Activated naive CD4-positive, alpha-beta T cell treated with anti-CD3 and anti-CD28 coated beads, Interleukin-2, amount 50 U/mL, for 24 hours (primary cell): ENCODE data around the gene CROCC2.

Experiments
- H3K27ac Mint-ChIP-seq: one replicate; pipeline ENCODE4 v1.8.0; 2021; ENCODE audit warnings: mild to moderate bottlenecking, mixed read lengths
- H3K27me3 Mint-ChIP-seq: one replicate; pipeline ENCODE4 v1.8.0; 2021; ENCODE audit warnings: mixed read lengths
- H3K36me3 Mint-ChIP-seq: one replicate; pipeline ENCODE4 v1.8.0; 2021; ENCODE audit warnings: mixed read lengths
- H3K4me1 Mint-ChIP-seq: one replicate; pipeline ENCODE4 v1.8.0; 2021; ENCODE audit warnings: mixed read lengths
- H3K4me3 Mint-ChIP-seq: one replicate; pipeline ENCODE4 v1.8.0; 2021; ENCODE audit warnings: mild to moderate bottlenecking, mixed read lengths
- H3K9me3 Mint-ChIP-seq: one replicate; pipeline ENCODE4 v1.8.0; 2021; ENCODE audit warnings: mixed read lengths

CROCC2 gene

DNA sequence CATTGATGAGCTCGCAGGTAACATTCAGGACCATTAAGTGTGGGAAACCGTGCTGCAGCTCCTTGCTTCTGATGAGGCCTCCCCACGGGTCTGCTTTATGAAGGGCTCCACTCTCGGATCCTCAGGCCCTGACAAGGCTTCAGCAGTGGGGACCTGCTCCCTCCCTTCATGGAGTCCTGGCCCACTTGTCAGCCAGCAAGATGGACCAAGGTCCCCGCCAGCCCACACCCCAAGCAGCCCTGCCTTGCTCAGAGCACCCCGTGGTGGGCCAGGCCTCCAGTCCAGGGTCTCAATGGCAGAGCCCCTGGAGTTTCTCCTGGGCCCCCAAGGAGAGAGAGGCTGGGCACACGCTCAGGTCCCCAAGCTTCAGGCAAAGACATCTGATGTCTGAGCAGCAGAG is 41.5 kb downstream of the CROCC2 start:
- Mint-ChIP-seq H3K9me3 (no peaks in the 10 kb centered on the region), H3K27ac (no peak overlapping the region), H3K4me3 (no peak overlapping the region), H3K36me3 (no peaks in the 10 kb centered on the region), H3K27me3 (no peaks in the 10 kb centered on the region), H3K4me1 (no peaks in the 10 kb centered on the region)

DNA sequence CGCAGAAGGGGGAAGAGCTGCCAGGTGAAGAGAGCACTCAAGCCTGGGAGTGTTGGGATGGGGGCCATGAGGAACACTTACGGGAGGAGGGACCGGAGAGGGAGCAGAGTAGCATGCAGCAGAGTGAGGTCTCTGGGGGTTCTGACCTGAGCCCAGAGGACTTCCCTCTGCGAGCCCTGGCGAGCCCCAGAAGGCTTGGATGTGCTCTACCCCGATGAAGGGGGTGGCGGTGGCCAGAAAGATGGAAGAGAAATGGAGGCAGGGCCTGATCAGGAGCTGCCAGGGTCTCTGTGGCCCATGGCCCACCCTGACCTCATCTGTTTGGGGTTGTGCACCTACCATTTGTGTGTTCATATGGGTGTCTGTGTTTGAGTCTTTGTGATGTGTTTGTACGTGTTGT is 42.0 kb downstream of the CROCC2 start:
- no peaks in the 10 kb centered on the region for H3K36me3 Mint-ChIP-seq
- H3K4me1 Mint-ChIP-seq, result no peaks in the 10 kb centered on the region
- H3K4me3 Mint-ChIP-seq, result no peak overlapping the region
- H3K27ac Mint-ChIP-seq, result no peak overlapping the region
- no peaks in the 10 kb centered on the region for H3K27me3 Mint-ChIP-seq
- H3K9me3 Mint-ChIP-seq, result no peaks in the 10 kb centered on the region

DNA sequence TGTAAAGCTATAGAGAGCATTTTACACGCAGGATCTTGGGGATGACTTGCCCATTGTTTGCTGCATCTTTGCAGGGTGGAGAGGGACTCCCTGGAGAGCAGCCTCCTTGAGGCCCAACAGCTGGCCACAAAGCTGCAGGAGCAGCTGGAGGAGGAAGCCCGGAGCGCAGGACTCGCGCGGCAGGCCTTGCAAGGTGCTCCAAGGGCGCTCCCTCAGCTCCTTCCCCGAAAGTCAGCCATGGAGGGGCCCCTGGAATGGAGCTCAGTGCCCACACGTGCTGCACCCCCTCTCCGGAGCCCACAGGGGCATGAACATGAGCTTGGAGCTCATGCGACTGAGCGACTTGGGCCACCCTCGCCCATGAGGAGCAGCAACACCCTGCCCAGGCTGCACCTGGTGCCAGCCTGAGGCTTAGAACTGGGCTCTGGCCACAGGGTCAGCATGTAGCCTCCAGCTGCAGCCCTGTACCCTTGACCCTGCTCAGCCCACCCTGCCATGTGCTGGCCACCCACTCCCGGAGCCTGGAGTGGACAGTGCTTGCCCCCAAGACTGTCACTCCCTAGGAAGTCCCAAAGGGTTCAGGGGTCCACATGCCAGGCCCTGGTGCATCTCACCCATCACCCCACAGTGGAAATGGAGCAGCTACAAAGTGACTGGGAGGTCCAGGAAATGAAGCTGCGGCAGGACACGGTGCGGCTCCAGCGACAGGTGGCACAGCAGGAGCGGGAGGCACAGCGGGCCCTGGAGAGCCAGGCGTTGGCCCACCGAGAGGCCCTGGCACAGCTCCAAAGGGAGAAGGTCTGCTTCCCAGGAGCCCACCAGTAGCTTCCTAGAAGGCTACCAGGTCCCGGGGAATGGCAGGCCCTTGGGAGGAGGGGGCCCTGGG is 43.0 kb downstream of the CROCC2 start:
- H3K27ac Mint-ChIP-seq, result no peak overlapping the region

DNA sequence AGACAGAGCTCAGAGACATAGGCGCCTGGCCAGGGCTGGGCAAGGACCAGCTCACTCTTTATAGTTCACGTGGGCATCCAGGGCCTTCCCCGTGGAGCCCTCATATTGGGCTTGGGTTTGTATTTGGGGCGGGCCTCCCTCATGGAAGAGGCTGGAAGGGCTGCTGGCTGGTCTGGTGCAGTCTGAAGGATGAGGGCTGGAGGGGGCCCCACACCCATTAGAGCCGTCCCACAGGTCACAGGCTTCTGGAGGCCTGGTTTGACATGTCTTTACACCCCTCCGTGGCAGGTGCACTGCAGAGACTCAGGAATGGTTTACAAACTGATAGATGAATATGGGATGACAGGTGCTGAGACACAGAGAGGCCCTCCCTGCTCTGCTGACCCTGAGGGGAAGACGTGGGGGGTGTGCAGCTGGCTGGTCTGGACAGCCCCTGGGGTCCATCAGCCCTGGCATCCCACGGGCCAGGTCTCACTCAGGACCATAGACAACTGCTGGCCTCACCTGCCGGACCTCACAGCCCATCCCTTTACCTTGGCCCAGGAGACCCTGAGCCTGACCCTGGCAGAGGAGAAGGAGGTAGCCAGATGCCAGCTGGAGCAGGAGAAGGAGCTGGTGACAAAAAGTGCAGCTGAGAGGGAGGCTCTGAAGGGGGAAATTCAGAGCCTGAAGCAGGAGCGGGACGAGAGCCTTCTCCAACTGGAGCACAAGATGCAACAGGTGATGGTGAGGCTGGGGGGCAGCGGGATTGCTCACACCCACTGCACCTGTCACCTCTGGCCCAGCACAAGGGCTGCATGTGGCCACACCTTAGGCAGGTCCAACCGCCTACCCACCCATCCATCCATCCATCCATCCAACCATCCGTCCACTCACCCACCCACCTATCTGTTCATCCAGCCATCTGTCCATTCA is 43.9 kb downstream of the CROCC2 start:
- H3K27me3 Mint-ChIP-seq, result no peaks in the 10 kb centered on the region
- H3K4me3 Mint-ChIP-seq, result no peak overlapping the region
- no peaks in the 10 kb centered on the region for H3K9me3 Mint-ChIP-seq
- no peaks in the 10 kb centered on the region for H3K4me1 Mint-ChIP-seq
- no peak overlapping the region for H3K27ac Mint-ChIP-seq
- no peaks in the 10 kb centered on the region for H3K36me3 Mint-ChIP-seq

More for the DNA sequence above, 43.0 kb downstream of the CROCC2 start:
- H3K4me1 Mint-ChIP-seq, result no peaks in the 10 kb centered on the region
- H3K4me3 Mint-ChIP-seq, result no peak overlapping the region
- H3K9me3 Mint-ChIP-seq, result no peaks in the 10 kb centered on the region
- H3K36me3 Mint-ChIP-seq, result no peaks in the 10 kb centered on the region
- H3K27me3 Mint-ChIP-seq, result no peaks in the 10 kb centered on the region

DNA sequence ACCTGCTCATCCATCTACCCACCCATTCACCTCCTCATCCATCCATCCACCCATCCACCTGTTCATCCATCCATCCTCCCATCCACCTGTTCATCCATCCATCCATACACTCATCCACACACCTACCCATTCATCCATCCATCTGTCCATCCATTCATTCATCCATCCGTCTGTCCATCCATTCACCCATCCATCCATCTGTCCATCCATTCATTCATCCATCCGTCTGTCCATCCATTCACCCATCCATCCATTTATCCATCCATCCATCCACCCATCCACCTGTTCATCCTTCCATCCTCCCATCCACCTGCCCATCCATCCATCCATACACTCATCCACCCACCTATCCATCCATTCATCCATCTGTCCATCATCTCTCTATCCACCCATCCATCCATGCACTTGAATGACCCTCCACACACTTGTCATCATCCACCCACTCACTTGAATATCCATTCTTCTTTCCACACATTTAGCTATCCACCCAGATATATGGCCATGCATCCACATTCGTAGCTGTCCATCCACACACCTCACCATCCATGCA is 45.0 kb downstream of the CROCC2 start:
- H3K4me3 Mint-ChIP-seq, result no peak overlapping the region
- no peaks in the 10 kb centered on the region for H3K36me3 Mint-ChIP-seq
- H3K27ac Mint-ChIP-seq, result no peak overlapping the region
- H3K4me1 Mint-ChIP-seq, result no peaks in the 10 kb centered on the region
- no peaks in the 10 kb centered on the region for H3K9me3 Mint-ChIP-seq
- H3K27me3 Mint-ChIP-seq, result no peaks in the 10 kb centered on the region

DNA sequence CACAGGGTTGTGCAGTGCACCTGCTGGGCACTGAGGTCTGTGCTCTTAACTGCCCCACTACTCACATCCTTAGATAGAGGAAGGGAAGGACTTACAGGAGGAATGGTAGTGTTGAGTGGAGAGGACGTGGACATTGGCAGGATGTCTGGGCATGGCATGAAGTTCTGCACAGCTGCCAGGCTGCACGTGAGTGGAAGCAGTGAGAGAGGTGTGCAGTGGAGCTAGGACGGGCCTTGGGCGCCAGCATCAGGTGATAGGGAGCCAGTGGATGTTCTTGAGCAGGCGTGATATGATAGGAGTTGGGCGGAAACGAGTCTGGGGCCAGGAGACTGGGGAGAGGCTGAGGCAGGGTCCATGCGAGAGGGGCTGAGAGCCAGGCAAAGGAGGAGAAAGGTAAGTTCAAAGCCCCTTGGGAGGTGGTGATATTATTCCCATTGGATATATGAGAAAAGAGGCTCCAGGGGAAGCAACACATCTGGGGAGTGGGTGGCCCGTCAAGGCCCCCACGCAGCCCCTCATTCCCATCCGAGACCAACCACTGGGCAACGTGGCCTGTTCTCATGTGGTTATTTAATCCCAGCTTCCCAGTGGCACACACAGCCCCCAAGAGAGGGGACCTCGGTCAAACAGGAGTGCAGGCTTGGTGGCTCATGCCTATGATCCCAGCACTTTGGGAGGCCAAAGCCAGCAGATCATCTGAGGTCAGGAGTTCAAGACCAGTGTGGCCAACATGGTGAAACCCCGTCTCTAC is 46.5 kb downstream of the CROCC2 start:
- no peaks in the 10 kb centered on the region for H3K36me3 Mint-ChIP-seq
- no peaks in the 10 kb centered on the region for H3K9me3 Mint-ChIP-seq
- H3K4me1 Mint-ChIP-seq, result no peaks in the 10 kb centered on the region
- no peaks in the 10 kb centered on the region for H3K27me3 Mint-ChIP-seq
- no peak overlapping the region for H3K4me3 Mint-ChIP-seq
- no peak overlapping the region for H3K27ac Mint-ChIP-seq

DNA sequence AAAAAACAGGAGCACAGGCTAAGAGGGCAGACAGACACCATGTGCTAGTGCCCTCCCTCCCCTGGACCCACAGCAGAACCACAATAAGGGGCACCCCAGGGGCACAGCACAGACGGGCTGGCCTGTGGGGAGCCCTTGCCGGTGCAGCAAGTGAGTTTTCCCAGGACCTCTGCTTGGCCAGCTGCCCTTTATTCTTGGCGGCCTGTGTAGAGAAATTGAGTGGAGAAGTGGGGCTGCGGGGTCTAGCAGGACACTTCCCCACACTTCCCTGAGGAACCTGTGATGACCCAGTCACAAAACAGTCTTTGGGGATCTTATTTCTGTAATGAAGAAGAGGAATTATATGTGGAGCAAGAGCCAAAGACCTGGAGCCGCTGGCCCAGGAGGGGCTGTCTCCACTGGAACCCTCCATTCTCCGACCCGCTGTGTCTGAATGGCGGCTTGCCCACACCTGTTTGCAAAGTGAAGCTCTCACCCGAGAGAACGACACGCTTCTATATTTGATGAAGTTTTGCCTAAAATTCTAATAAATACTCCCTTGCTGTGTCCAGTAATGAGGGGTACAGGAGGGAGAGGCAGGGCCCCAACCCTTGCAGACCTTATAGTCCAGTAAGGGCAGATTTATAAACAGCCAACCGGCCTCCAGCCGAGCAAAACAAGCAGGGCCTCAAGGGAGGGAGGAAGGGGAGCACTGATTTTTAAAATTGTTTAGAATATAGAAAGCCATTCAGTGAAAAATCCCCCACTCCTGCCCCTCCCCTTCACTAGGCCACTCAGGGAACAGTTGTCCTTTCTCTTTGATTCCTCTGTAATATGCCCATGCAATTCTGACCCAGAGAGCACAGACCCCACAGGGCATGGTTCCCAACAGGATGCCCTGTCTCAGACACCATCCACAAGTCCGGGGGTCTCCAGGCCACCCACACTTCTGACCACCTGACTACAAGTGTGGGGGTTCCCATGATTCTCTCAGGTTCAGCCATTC is 47.6 kb downstream of the CROCC2 start:
- Mint-ChIP-seq H3K4me3 (no peak overlapping the region), H3K36me3 (no peaks in the 10 kb centered on the region), H3K27ac (no peak overlapping the region), H3K27me3 (no peaks in the 10 kb centered on the region), H3K4me1 (no peaks in the 10 kb centered on the region), H3K9me3 (no peaks in the 10 kb centered on the region)

DNA sequence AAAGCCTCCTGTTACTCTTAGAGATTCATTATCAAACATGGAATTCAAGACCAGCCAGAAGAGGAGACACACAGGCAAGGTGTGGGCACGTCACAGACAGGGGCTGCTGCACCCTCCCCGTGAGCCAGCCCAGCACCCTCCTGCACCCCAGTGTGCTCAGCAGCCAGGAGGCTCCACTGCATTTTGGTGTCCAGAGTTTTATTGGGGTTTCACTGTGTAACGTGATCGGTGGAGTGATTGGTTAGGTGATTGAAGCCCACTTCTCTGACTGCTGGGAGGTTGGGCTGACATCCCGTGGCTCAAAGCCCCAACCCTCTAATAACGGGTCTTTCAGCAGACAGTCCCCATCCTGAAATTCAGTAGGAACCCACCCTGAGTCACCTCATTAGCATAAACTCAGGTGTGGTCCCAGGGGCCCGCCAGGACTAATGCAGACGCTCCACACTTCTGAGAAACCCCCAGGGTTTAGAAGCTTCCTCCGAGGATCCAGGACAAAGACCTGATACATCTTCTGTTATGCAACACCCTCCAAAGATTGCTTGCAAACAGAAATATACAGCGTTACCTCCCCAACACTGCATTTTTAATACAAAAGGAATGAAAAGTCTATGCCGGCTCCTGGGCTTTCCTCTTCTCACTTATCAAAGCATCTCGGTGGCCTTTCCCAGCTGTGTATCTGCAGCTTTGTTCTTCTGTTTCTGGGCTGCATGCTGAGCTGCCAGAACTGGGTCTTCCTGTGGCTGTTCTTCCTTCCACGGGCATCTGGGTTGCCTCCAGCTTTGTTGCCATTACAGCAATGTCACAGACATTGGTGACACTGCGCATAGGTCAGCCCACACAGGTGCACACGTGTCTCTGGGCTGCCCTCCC is 48.5 kb downstream of the CROCC2 start:
- Mint-ChIP-seq H3K36me3 (no peaks in the 10 kb centered on the region), H3K4me3 (no peak overlapping the region), H3K4me1 (no peaks in the 10 kb centered on the region), H3K27ac (no peak overlapping the region), H3K27me3 (no peaks in the 10 kb centered on the region), H3K9me3 (no peaks in the 10 kb centered on the region)

DNA sequence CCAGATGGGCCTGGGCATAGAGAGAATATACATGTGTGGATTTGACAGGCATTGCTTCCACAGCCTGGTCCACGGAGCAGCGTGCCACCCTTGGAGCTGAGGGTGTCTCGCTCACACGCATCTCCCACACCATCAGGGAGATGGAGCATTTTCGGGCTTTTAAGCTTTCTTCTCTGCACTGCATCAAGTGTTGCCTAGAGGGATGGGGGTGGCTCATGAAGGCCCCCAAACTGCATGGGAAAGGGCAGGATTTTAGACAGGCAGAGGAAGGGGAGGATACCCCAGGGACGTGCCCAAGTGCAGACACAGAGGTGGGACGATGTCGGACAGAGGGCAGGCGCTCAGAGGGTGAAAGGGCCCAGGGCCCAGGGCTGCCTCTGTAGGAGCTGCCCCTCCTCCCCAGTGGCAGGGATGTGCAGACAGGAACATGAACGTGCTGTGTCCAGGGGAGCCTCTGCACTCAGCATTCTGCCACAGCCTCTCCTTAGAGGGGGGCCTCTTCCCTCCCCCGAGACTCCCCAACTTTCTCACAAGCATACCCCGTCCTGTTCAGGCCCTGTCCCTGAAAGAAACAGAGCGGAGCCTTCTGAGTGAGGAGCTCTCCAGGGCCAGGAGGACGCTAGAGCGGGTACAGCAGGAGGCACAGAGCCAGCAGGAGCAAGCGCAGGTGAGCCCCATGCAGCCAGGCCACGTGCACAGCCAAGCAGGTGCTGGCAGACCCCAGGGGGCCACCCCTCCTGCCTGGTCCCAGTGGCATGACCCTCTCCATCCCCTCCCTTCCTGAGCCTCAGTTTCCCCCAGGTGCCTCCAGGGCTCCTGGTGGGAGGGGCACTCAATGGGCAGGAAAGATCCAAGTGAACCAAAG is 49.4 kb downstream of the CROCC2 start:
- Mint-ChIP-seq H3K36me3 (no peaks in the 10 kb centered on the region), H3K9me3 (no peaks in the 10 kb centered on the region), H3K27me3 (no peaks in the 10 kb centered on the region), H3K4me1 (no peaks in the 10 kb centered on the region), H3K27ac (no peak overlapping the region), H3K4me3 (no peak overlapping the region)

DNA sequence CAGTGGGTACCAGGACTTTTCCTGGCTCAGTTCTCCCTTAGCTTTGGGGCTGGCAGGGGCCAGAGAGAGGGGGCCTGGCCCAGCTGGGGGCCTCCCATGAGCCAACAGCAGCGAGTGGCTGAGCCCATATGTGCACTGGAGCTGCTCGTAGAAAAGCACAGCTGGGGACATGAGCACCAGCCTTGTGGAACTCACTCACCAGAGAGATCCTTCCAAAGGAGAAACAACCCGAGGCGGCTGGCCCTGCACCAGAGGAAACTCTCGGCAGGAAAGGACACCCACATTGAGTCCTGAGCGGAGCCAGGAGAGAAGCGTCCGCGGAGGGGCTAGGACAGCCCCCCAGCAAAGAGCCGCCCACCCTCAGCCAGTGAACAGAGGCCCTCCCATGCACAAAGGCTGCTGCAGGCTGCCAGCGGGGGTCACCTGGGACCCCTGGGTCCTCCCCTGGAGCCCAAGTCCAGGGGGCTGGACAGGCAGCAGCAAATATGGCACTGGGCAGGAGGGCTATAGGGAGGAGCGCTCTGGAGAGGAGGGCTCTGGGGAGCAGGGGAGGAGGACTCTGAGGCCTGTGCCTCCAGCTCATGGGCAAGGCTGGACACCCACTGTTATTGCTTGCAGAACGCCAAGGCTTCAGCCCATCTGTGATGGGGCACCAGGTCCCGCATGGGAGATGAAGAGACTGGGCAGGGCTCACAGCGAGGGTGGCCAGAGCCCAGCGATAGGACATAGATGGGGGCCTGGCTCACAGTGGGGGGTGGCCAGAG is 50.2 kb downstream of the CROCC2 start:
- H3K27me3 Mint-ChIP-seq, result no peaks in the 10 kb centered on the region
- H3K4me3 Mint-ChIP-seq, result no peak overlapping the region
- no peaks in the 10 kb centered on the region for H3K9me3 Mint-ChIP-seq
- H3K27ac Mint-ChIP-seq, result no peak overlapping the region
- no peaks in the 10 kb centered on the region for H3K36me3 Mint-ChIP-seq
- H3K4me1 Mint-ChIP-seq, result no peaks in the 10 kb centered on the region

DNA sequence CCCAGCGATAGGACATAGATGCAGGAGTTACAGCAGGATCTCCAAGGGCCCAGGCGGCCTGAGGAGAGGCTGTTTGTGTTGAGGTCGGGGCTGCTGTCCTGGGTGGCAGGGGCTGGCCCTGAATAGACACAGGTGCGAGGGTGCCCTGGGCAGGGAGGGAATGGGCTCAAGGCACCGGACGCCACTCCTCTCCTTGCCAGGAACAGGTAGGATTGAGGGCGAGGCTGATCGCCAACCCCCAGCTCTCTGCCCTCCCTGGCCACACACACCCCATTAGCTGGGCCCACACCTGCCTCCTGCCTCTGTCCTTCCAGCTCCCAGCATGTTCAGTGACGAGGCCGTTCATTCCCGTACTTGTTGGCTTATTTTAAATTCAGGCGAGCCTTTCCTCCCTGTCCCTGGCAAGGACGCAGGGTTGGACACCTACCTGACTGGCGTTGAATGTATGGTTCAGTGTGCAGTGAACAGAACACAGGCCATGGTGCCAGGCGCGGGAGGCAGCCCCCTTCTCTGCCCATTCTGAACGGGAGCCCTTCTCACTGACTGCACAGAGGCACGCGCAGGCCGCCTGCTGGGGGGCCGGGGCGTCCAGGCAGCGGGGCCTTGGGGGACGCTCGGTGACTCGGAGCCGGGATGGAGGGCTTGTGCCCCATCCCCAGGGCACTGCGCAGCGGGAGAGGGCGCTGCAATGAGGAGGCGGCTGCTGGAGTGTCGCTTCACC is 51.0 kb downstream of the CROCC2 start:
- H3K27ac Mint-ChIP-seq, result no peak overlapping the region
- no peaks in the 10 kb centered on the region for H3K4me1 Mint-ChIP-seq

More for the DNA sequence above, 51.0 kb downstream of the CROCC2 start:
- Mint-ChIP-seq H3K36me3 (no peaks in the 10 kb centered on the region), H3K9me3 (no peaks in the 10 kb centered on the region), H3K27me3 (no peaks in the 10 kb centered on the region), H3K4me3 (no peak overlapping the region)
